ENCODE data around the gene GRIK3.
"Not testable (repeated sequence)": the region's sequence is repeated elsewhere in the genome, so short reads cannot be mapped to it uniquely, and the experiment has no call there.

GRIK3 gene

DNA sequence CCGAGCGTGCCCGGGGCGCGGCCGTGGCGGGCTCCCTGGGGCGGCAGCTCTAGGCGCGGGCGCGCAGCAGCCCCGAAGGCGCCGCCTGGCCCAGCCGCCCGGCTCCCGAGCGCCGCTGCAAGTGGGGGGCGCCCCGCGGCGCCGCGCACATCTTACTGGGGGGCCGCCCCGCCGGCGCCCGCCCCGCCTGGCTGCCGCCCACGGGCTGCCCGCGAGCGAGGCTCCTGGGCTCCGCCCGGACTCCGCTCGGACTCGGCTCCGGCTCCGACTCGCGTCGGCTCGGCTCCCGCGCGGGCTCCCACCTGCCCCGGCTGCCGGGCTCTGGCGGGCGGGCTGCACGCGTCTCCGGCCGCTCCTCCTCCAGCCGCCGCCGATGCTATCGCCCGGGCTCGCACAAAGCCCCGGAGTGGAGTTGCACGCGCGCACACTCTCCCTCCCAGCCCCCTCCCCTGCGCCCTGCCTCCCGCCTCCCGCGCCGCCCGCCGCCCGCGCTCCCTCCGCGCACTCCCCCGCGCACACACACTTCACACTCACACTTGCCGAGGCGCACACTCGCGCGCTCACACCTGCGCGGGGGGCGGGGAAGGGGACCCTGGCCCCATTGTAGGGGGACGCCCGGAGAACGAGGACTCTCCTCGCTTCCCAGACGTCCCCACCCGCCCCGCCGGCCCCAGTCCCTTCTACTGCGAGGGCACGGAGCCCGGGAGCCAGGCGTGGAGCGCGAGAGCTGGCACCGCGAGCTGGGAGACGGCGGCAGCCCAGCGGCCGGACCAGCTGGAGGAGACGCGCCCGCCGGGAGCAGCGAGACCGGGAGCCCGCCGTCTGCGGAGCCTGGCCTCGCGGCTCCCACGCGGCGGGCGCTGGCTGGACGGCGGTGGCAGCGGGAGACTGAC is at the start of gene GRIK3:
TSS of gene GRIK3 (minus strand) at position 395 of the 893 bp plus-strand sequence. CDS start 407 bp downstream, outside the sequence.
- Histone ChIP-seq H3K9me3 (ENCODE audit: control insufficient read depth, low read length) (no peaks in the 10 kb centered on the region), H3K27me3 (replicated peaks; ENCODE audit: control insufficient read depth, insufficient read depth, low read length) (peaks cover 67% of the 10 kb centered on the region), H3K4me1 (ENCODE audit: control insufficient read depth, insufficient read depth, low read length) (no peaks in the 10 kb centered on the region), H3K36me3 (ENCODE audit: control insufficient read depth, insufficient read depth, low read length, severe bottlenecking) (no peaks in the 10 kb centered on the region), H3K9ac (ENCODE audit: low read length) (no peak within 1 kb of the TSS), H3K4me3 (ENCODE audit: low read length) (no peak within 1 kb of the TSS)
- peak; percentile 7 for DNase-seq (ENCODE audit: low read depth)

- peaks cover 8% of the 10 kb centered on the region for H3K27me3 ChIP-seq (replicated peaks; ENCODE audit: control insufficient read depth, insufficient read depth, low read length)
- H3K9me3 ChIP-seq (ENCODE audit: control insufficient read depth, low read length): no peaks in the 10 kb centered on the region
- H3K4me1 ChIP-seq (ENCODE audit: control insufficient read depth, insufficient read depth, low read length): no peaks in the 10 kb centered on the region
- no peak overlapping the region for H3K4me3 ChIP-seq (ENCODE audit: low read length)
- H3K36me3 ChIP-seq (ENCODE audit: control insufficient read depth, insufficient read depth, low read length, severe bottlenecking): no peaks in the 10 kb centered on the region
- H3K9ac ChIP-seq (ENCODE audit: low read length): no peak overlapping the region
- DNase-seq (ENCODE audit: low read depth): no peak
Observed at GRCh38 chr1:37084013-37084412, 49.7 kb upstream of the GRIK3 start.

DNA sequence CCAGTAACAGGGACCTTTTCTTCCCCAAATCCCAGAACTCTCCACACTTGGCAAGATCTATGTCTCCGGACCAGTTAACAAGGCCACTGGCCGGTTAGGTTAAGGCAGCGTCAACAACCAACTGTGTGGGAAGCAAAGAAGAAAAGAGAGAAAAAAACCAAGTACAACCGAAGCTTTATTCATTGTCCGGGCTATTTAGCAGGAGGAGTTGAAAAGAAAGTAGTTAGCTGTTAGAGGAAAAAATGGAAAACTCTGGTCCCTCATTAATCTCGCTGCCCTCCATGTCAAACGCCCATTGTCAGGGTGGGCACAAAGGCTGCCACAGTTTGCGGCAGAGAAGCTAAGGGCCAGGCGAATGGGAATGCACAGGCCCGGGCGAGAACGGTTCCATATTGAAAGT is 49.3 kb upstream of the GRIK3 start:
- Histone ChIP-seq H3K4me3 (ENCODE audit: low read length) (no peak overlapping the region), H3K27me3 (replicated peaks; ENCODE audit: control insufficient read depth, insufficient read depth, low read length) (peaks cover 8% of the 10 kb centered on the region)
- no peak for DNase-seq (ENCODE audit: low read depth)

DNA sequence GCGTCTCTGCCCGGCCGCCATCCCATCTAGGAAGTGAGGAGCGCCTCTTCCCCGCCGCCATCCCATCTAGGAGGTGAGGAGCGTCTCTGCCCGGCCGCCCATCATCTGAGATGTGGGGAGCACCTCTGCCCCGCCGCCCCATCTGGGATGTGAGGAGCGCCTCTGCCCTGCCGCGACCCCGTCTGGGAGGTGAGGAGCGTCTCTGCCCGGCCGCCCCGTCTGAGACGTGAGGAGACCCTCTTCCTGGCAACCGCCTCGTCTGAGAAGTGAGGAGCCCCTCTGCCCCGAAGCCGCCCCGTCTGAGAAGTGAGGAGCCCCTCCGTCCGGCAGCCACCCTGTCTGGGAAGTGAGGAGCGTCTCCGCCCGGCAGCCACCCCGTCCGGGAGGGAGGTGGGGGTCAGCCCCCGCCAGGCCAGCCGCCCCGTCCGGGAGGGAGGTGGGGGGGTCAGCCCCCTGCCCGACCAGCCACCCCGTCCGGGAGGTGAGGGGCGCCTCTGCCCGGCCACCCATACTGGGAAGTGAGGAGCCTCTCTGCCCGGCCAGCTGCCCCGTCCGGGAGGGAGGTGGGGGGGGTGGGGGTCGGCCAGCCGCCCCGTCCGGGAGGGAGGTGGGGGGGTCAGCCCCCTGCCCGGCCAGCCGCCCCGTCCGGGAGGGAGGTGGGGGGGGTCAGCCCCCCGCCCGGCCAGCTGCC is 46.1 kb upstream of the GRIK3 start:
- DNase-seq (ENCODE audit: low read depth); H3K36me3 ChIP-seq (ENCODE audit: control insufficient read depth, insufficient read depth, low read length, severe bottlenecking); H3K4me3 ChIP-seq (ENCODE audit: low read length); H3K9ac ChIP-seq (ENCODE audit: low read length); H3K4me1 ChIP-seq (ENCODE audit: control insufficient read depth, insufficient read depth, low read length); H3K9me3 ChIP-seq (ENCODE audit: control insufficient read depth, low read length): not testable (repeated sequence)
- H3K27me3 ChIP-seq (replicated peaks; ENCODE audit: control insufficient read depth, insufficient read depth, low read length): peaks cover 18% of the 10 kb centered on the region

More for the DNA sequence above, 49.3 kb upstream of the GRIK3 start:
- Histone ChIP-seq H3K9me3 (ENCODE audit: control insufficient read depth, low read length) (no peaks in the 10 kb centered on the region), H3K4me1 (ENCODE audit: control insufficient read depth, insufficient read depth, low read length) (no peaks in the 10 kb centered on the region), H3K36me3 (ENCODE audit: control insufficient read depth, insufficient read depth, low read length, severe bottlenecking) (no peaks in the 10 kb centered on the region), H3K9ac (ENCODE audit: low read length) (no peak overlapping the region)

GRCh38 chr1:37078866-37079265 is 44.6 kb upstream of the GRIK3 start:
- Histone ChIP-seq H3K9me3 (ENCODE audit: control insufficient read depth, low read length) (no peaks in the 10 kb centered on the region), H3K36me3 (ENCODE audit: control insufficient read depth, insufficient read depth, low read length, severe bottlenecking) (no peaks in the 10 kb centered on the region), H3K27me3 (replicated peaks; ENCODE audit: control insufficient read depth, insufficient read depth, low read length) (peaks cover 24% of the 10 kb centered on the region), H3K9ac (ENCODE audit: low read length) (no peak overlapping the region), H3K4me3 (ENCODE audit: low read length) (no peak overlapping the region), H3K4me1 (ENCODE audit: control insufficient read depth, insufficient read depth, low read length) (no peaks in the 10 kb centered on the region)
- no peak for DNase-seq (ENCODE audit: low read depth)

DNA sequence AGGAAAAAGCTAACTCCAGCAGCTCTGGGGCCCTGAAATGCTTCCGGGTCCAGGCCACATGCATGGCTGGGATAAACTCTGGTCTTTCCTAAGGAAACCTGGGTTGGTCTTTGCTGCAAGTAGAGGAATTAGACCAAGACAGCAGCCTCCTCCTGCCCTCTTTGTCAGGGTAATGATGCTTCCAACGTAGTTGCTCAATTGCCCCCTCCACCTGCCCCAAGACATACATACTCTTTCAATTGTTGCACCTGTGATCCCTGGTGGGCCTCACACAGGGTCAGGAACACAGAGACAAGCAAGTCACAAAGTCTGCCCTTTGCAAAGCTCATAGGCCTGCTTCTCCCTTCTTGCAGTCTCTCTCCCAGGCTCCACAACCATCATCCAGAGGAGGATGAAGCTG is 41.9 kb upstream of the GRIK3 start:
- Histone ChIP-seq H3K36me3 (ENCODE audit: control insufficient read depth, insufficient read depth, low read length, severe bottlenecking) (no peaks in the 10 kb centered on the region), H3K9ac (ENCODE audit: low read length) (no peak overlapping the region), H3K9me3 (ENCODE audit: control insufficient read depth, low read length) (no peaks in the 10 kb centered on the region), H3K27me3 (replicated peaks; ENCODE audit: control insufficient read depth, insufficient read depth, low read length) (peaks cover 30% of the 10 kb centered on the region), H3K4me1 (ENCODE audit: control insufficient read depth, insufficient read depth, low read length) (no peaks in the 10 kb centered on the region), H3K4me3 (ENCODE audit: low read length) (no peak overlapping the region)
- no peak for DNase-seq (ENCODE audit: low read depth)

- H3K4me1 ChIP-seq (ENCODE audit: control insufficient read depth, insufficient read depth, low read length): no peaks in the 10 kb centered on the region
- H3K36me3 ChIP-seq (ENCODE audit: control insufficient read depth, insufficient read depth, low read length, severe bottlenecking): no peaks in the 10 kb centered on the region
- no peak overlapping the region for H3K4me3 ChIP-seq (ENCODE audit: low read length)
- DNase-seq (ENCODE audit: low read depth): no peak
- H3K27me3 ChIP-seq (replicated peaks; ENCODE audit: control insufficient read depth, insufficient read depth, low read length): peaks cover 45% of the 10 kb centered on the region
- H3K9me3 ChIP-seq (ENCODE audit: control insufficient read depth, low read length): no peaks in the 10 kb centered on the region
- no peak overlapping the region for H3K9ac ChIP-seq (ENCODE audit: low read length)
Observed at GRCh38 chr1:37073854-37074379, 39.6 kb upstream of the GRIK3 start.

GRCh38 chr1:37073152-37073853 is 39.0 kb upstream of the GRIK3 start:
- Histone ChIP-seq H3K4me1 (ENCODE audit: control insufficient read depth, insufficient read depth, low read length) (no peaks in the 10 kb centered on the region), H3K9me3 (ENCODE audit: control insufficient read depth, low read length) (no peaks in the 10 kb centered on the region), H3K36me3 (ENCODE audit: control insufficient read depth, insufficient read depth, low read length, severe bottlenecking) (no peaks in the 10 kb centered on the region), H3K27me3 (replicated peaks; ENCODE audit: control insufficient read depth, insufficient read depth, low read length) (peaks cover 51% of the 10 kb centered on the region), H3K9ac (ENCODE audit: low read length) (no peak overlapping the region), H3K4me3 (ENCODE audit: low read length) (no peak overlapping the region)
- no peak for DNase-seq (ENCODE audit: low read depth)

GRCh38 chr1:37071829-37072228 is 37.5 kb upstream of the GRIK3 start:
- no peak overlapping the region for H3K9ac ChIP-seq (ENCODE audit: low read length)
- H3K4me3 ChIP-seq (ENCODE audit: low read length): no peak overlapping the region
- H3K4me1 ChIP-seq (ENCODE audit: control insufficient read depth, insufficient read depth, low read length): no peaks in the 10 kb centered on the region
- no peak for DNase-seq (ENCODE audit: low read depth)
- H3K27me3 ChIP-seq (replicated peaks; ENCODE audit: control insufficient read depth, insufficient read depth, low read length): peaks cover 40% of the 10 kb centered on the region
- H3K36me3 ChIP-seq (ENCODE audit: control insufficient read depth, insufficient read depth, low read length, severe bottlenecking): no peaks in the 10 kb centered on the region
- no peaks in the 10 kb centered on the region for H3K9me3 ChIP-seq (ENCODE audit: control insufficient read depth, low read length)

GRCh38 chr1:37070126-37070525 is 35.8 kb upstream of the GRIK3 start:
- no peaks in the 10 kb centered on the region for H3K4me1 ChIP-seq (ENCODE audit: control insufficient read depth, insufficient read depth, low read length)
- no peak for DNase-seq (ENCODE audit: low read depth)
- no peaks in the 10 kb centered on the region for H3K9me3 ChIP-seq (ENCODE audit: control insufficient read depth, low read length)

GRCh38 chr1:37069406-37069805 is 35.1 kb upstream of the GRIK3 start:
- H3K36me3 ChIP-seq (ENCODE audit: control insufficient read depth, insufficient read depth, low read length, severe bottlenecking): no peaks in the 10 kb centered on the region
- H3K4me1 ChIP-seq (ENCODE audit: control insufficient read depth, insufficient read depth, low read length): no peaks in the 10 kb centered on the region
- no peak for DNase-seq (ENCODE audit: low read depth)
- H3K9ac ChIP-seq (ENCODE audit: low read length): no peak overlapping the region
- no peak overlapping the region for H3K4me3 ChIP-seq (ENCODE audit: low read length)
- H3K9me3 ChIP-seq (ENCODE audit: control insufficient read depth, low read length): no peaks in the 10 kb centered on the region
- peaks cover 34% of the 10 kb centered on the region for H3K27me3 ChIP-seq (replicated peaks; ENCODE audit: control insufficient read depth, insufficient read depth, low read length)

More at GRCh38 chr1:37070126-37070525, 35.8 kb upstream of the GRIK3 start:
- Histone ChIP-seq H3K4me3 (ENCODE audit: low read length) (no peak overlapping the region), H3K27me3 (replicated peaks; ENCODE audit: control insufficient read depth, insufficient read depth, low read length) (peaks cover 35% of the 10 kb centered on the region), H3K36me3 (ENCODE audit: control insufficient read depth, insufficient read depth, low read length, severe bottlenecking) (no peaks in the 10 kb centered on the region), H3K9ac (ENCODE audit: low read length) (no peak overlapping the region)

Measured in adipocyte (in vitro differentiated cells).